RWPE1 (cell line): ENCODE measurements around the gene MTHFD1L.
A peak's percentile ranks its signal among the peaks of the same experiment; 100 is the strongest.

Experiments used
- CTCF ChIA-PET: fragments of 350-600 bp; sonication (Branson Sonifier 250); formaldehyde crosslinking; extraction: SDS; loops from one replicate; lab custom pipeline; 2021; lab: Yijun Ruan, JAX
- POLR2A ChIA-PET: fragments of 400-600 bp; formaldehyde crosslinking; extraction: SDS; loops from one replicate; lab custom pipeline; 2020; ENCODE audit warnings: antibody characterized with exemption; ENCODE audit not compliant: low non-redundant PET; lab: Yijun Ruan, JAX
- DNase-seq: peaks from one replicate; pipeline ENCODE4 v3.0.0; 2012; ENCODE audit warnings: low spot score
- H3K27ac ChIP-seq: fragments of 450-650 bp; 2 replicates; pipeline ENCODE4 v1.5.1; 2017
- CTCF ChIP-seq: fragments of 450-650 bp; conservative IDR thresholded peaks from 2 replicates; pipeline ENCODE4 v1.5.1; 2017; ENCODE audit warnings: low read depth, mild to moderate bottlenecking

MTHFD1L gene

GRCh38 chr6:151001387-151002056 is 136.0 kb downstream of the MTHFD1L start:
- DNase-seq = no peak
- ChIA-PET POLR2A (no interaction called here), CTCF (interaction anchor here (0.5 to 1.5 kb wide), 3 partner anchors 13 to 323 kb away, joined by 3 to 4 read pairs (median 3); no protein-coding TSS in a partner anchor)
- no peak for TF ChIP-seq CTCF
- no peak overlapping the region for H3K27ac ChIP-seq

GRCh38 chr6:151002057-151002450 is 136.6 kb downstream of the MTHFD1L start:
- ChIA-PET CTCF (interaction anchor here (0.7 kb wide), 1 partner anchor 185 kb away, joined by 3 read pairs; no protein-coding TSS in a partner anchor), POLR2A (no interaction called here)
- TF ChIP-seq CTCF = no peak
- DNase-seq = no peak
- H3K27ac ChIP-seq = no peak overlapping the region

GRCh38 chr6:151002491-151002935 is 137.0 kb downstream of the MTHFD1L start:
- ChIA-PET POLR2A (no interaction called here), CTCF (no interaction called here)
- TF ChIP-seq CTCF = no peak
- no peak for DNase-seq
- H3K27ac ChIP-seq = no peak overlapping the region

- peak overlapping the region; percentile 59 for H3K27ac ChIP-seq
- TF ChIP-seq CTCF = no peak
- ChIA-PET POLR2A (no interaction called here), CTCF (interaction anchor here (0.6 to 0.7 kb wide), 3 partner anchors 15 to 320 kb away, joined by 3 to 4 read pairs (median 3); no protein-coding TSS in a partner anchor)
- peak; percentile 74 for DNase-seq
Measured at GRCh38 chr6:151004383-151005024, 139.0 kb downstream of the MTHFD1L start.

- DNase-seq = no peak
- H3K27ac ChIP-seq = no peak overlapping the region
- CTCF ChIA-PET = interaction anchor here (0.6 to 1.3 kb wide), 3 partner anchors 9 to 319 kb away, joined by 3 to 6 read pairs (median 4); no protein-coding TSS in a partner anchor
- no peak for TF ChIP-seq CTCF
- POLR2A ChIA-PET = no interaction called here
Measured at GRCh38 chr6:151005164-151005563, 139.7 kb downstream of the MTHFD1L start.

- ChIA-PET CTCF (interaction anchor here (0.6 to 1.3 kb wide), 3 partner anchors 8 to 363 kb away, joined by 4 to 6 read pairs (median 4); no protein-coding TSS in a partner anchor), POLR2A (no interaction called here)
- no peak for TF ChIP-seq CTCF
- DNase-seq = no peak
- no peak overlapping the region for H3K27ac ChIP-seq
Measured at GRCh38 chr6:151005896-151006632, 140.6 kb downstream of the MTHFD1L start.
